Effector memory CD4-positive, alpha-beta T cell (primary cell): ENCODE results near the gene SRPK2.
"Not testable (repeated sequence)": the region's sequence is repeated elsewhere in the genome, so short reads cannot be mapped to it uniquely, and the experiment has no call there.

ENCODE experiments used
- DNase-seq, 3 donors: peaks; one replicate each; pipeline ENCODE4 v3.0.0-alpha.2; 2020
- H3K27ac ChIP-seq: 2 replicates; pipeline ENCODE4 v1.7.0; 2013; ENCODE audit warnings: mild to moderate bottlenecking, low read length, moderate library complexity; ENCODE audit not compliant: insufficient read depth, poor library complexity, severe bottlenecking
- H3K27me3 ChIP-seq: replicated peaks from 2 replicates; pipeline ENCODE4 v1.7.0; 2013; ENCODE audit warnings: mild to moderate bottlenecking, low read length; ENCODE audit not compliant: insufficient read depth, control insufficient read depth, poor library complexity, severe bottlenecking
- H3K36me3 ChIP-seq: 2 replicates; pipeline ENCODE4 v1.7.0; 2013; ENCODE audit warnings: mild to moderate bottlenecking, low read length, moderate library complexity; ENCODE audit not compliant: control insufficient read depth, insufficient read depth
- H3K4me1 ChIP-seq: 2 replicates; pipeline ENCODE4 v1.7.0; 2013; ENCODE audit warnings: low read length, mild to moderate bottlenecking; ENCODE audit not compliant: control insufficient read depth, insufficient read depth, poor library complexity, severe bottlenecking
- H3K4me3 ChIP-seq: 2 replicates; pipeline ENCODE4 v1.7.0; 2013; ENCODE audit warnings: low read length, low read depth, mild to moderate bottlenecking; ENCODE audit not compliant: insufficient read depth, poor library complexity, severe bottlenecking
- H3K9me3 ChIP-seq: 2 replicates; pipeline ENCODE4 v1.7.0; 2013; ENCODE audit warnings: mild to moderate bottlenecking, low read length, moderate library complexity; ENCODE audit not compliant: control insufficient read depth

SRPK2 gene

GRCh38 chr7:105306298-105306748 lies 82.4 kb downstream of the SRPK2 start:
- H3K4me1 ChIP-seq = peaks cover 24% of the 10 kb centered on the region
- H3K27ac ChIP-seq = no peak overlapping the region
- no peak overlapping the region for H3K4me3 ChIP-seq
- no peaks in the 10 kb centered on the region for H3K27me3 ChIP-seq
- no peaks in the 10 kb centered on the region for H3K9me3 ChIP-seq
- DNase-seq = no peak
- no peaks in the 10 kb centered on the region for H3K36me3 ChIP-seq

- Histone ChIP-seq H3K4me1 (peaks cover 24% of the 10 kb centered on the region), H3K4me3 (no peak overlapping the region), H3K9me3 (no peaks in the 10 kb centered on the region)
Observed at GRCh38 chr7:105305633-105306032, 83.1 kb downstream of the SRPK2 start.

DNA sequence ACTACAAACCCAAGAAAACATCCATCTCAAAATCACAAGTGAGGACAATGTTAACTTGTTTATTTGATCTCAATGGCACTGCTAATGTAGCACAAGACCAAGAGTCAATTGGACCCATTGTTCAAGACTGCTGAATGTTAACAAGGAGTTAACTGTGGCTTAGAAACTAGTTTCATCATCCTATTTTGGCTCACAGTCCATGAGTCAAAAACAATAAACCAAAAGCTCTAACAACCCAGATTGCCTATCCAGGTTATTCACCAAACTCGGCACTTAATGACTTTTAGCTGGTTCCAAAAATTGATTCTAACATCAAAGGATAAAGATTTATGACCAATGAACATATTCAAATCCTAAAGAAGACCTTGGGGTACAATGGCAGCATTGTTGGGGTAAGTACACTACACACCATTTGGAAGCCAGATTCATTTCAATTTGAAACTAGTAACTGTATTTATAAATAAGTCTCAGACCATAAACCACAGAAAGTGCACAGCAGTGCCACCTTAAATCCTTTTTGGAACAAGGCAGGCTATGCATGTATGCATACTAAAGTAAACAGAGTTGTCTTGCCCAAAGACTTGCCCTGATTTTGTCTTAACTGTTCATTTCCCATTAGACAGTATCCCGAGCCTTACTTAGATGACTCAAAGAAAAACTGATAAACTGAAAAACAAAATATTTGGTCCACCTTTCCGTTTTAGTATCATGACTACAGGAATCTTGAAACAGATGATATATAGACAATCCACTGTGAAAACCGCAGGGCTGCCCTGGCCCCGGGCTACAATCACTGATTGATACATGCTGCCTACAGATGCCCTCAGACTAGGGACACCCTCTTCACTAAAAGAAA lies 84.5 kb downstream of the SRPK2 start:
- DNase-seq = no peak

More at GRCh38 chr7:105305633-105306032, 83.1 kb downstream of the SRPK2 start:
- DNase-seq = no peak
- Histone ChIP-seq H3K27ac (no peak overlapping the region), H3K36me3 (no peaks in the 10 kb centered on the region), H3K27me3 (no peaks in the 10 kb centered on the region)

DNA sequence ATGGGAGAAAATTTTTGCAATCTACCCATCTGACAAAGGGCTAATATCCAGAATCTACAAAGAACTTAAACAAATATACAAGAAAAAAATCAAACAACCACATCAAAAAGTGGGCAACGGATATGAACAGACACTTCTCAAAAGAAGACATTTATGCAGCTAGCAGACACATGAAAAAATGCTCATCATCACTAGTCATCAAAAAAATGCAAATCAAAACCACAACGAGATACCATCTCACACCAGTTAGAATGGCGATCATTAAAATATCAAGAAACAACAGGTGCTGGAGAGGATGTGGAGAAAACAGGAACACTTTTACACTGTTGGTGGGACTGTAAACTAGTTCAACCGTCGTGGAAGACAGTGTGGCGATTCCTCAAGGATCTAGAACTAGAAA lies 88.1 kb downstream of the SRPK2 start:
- not testable (repeated sequence) for H3K27me3 ChIP-seq, H3K4me3 ChIP-seq, H3K9me3 ChIP-seq, H3K36me3 ChIP-seq, DNase-seq, H3K27ac ChIP-seq
- H3K4me1 ChIP-seq = peaks cover 12% of the 10 kb centered on the region

More for the DNA sequence above, 84.5 kb downstream of the SRPK2 start:
- Histone ChIP-seq H3K27me3 (no peaks in the 10 kb centered on the region), H3K4me1 (peaks cover 16% of the 10 kb centered on the region), H3K36me3 (no peaks in the 10 kb centered on the region), H3K4me3 (no peak overlapping the region), H3K27ac (no peak overlapping the region), H3K9me3 (no peaks in the 10 kb centered on the region)

DNA sequence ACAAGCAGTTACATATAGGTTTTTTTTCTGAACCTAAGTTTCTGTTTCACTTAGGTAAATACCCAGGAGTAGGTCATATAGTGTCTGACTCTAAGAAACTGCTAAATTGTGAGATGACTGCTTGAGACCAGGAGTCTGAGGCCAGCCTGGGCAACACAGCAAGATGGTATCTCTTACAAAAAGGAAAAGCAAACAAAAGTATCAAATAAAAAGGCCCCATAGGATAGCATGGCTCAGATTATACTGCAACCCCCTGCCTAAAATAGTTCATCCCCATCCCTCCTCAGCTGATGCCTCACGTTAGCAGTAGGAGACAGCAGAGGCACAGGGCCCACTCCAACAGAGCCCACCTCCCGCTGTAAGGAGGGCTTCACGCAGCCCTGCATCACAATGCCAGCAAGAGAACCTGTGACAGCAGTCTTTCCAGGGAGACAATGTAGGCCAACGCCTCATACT lies 90.3 kb downstream of the SRPK2 start:
- no peak overlapping the region for H3K4me3 ChIP-seq
- H3K27me3 ChIP-seq = no peaks in the 10 kb centered on the region
- no peaks in the 10 kb centered on the region for H3K36me3 ChIP-seq
- H3K27ac ChIP-seq = peak overlapping the region; percentile 3
- DNase-seq = no peak
- no peaks in the 10 kb centered on the region for H3K9me3 ChIP-seq
- H3K4me1 ChIP-seq = peaks cover 12% of the 10 kb centered on the region

DNA sequence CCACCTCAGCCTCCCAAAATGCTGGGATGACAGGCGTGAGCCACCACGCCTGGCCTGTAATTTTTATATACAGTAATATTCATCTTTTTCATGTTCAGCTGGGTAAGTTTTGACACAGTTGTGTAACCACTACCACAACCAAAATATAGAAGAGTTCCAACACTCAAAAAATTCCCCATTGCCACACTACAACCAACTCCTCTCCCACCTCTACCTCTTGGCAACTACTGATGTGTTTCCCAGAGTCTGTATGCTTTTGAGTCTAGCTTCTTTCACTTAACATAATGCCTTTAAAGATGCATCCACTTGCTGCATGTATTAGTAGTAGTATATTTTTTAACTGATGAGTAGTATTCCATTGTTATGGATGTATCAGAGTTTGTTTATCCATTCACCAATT lies 90.7 kb downstream of the SRPK2 start:
- peaks cover 12% of the 10 kb centered on the region for H3K4me1 ChIP-seq
- DNase-seq = no peak
- H3K4me3 ChIP-seq = no peak overlapping the region
- H3K27ac ChIP-seq = no peak overlapping the region
- H3K9me3 ChIP-seq = no peaks in the 10 kb centered on the region
- no peaks in the 10 kb centered on the region for H3K27me3 ChIP-seq
- no peaks in the 10 kb centered on the region for H3K36me3 ChIP-seq

DNA sequence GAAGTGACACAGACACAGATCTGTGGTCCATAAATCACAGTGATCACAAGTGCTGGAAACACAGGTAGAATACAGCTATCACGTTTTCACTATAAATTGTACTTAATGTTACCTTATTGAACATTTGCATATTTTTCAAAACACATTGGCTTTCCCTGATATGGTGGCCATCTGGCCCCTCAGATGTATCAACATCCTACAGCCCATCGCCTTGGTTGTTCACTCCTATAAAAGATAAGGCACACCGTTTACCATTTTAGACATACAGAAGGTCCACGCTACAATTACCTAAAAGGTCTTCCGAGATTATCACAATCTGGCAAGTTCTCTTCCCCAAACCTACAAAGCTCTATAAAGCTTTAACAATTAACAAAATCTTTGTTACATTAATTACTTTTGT lies 91.4 kb downstream of the SRPK2 start:
- H3K4me1 ChIP-seq = peaks cover 12% of the 10 kb centered on the region
- no peak overlapping the region for H3K27ac ChIP-seq
- H3K4me3 ChIP-seq = no peak overlapping the region
- H3K9me3 ChIP-seq = no peaks in the 10 kb centered on the region
- no peaks in the 10 kb centered on the region for H3K27me3 ChIP-seq
- no peak for DNase-seq
- H3K36me3 ChIP-seq = no peaks in the 10 kb centered on the region

DNA sequence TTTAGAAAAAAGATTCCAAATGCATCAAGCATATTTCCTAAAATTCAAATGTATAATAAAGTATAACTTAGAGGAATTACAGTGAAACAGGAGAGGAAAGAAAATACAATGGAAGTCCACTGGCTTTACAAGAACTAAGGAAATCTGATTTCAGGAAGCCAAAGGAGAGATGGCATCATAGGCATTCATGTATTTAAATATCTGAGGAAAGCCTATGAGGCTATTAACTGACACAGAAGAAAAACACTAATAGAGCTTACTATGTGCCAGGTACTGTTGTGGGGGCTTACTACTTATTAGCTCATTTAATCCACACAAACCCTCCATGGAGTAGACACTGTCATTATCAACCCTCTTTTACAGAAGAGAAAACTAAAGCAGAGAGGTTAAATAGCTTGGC lies 92.2 kb downstream of the SRPK2 start:
- no peaks in the 10 kb centered on the region for H3K9me3 ChIP-seq
- no peaks in the 10 kb centered on the region for H3K36me3 ChIP-seq
- H3K27ac ChIP-seq = no peak overlapping the region
- H3K27me3 ChIP-seq = no peaks in the 10 kb centered on the region
- DNase-seq = no peak
- peaks cover 12% of the 10 kb centered on the region for H3K4me1 ChIP-seq
- H3K4me3 ChIP-seq = no peak overlapping the region

DNA sequence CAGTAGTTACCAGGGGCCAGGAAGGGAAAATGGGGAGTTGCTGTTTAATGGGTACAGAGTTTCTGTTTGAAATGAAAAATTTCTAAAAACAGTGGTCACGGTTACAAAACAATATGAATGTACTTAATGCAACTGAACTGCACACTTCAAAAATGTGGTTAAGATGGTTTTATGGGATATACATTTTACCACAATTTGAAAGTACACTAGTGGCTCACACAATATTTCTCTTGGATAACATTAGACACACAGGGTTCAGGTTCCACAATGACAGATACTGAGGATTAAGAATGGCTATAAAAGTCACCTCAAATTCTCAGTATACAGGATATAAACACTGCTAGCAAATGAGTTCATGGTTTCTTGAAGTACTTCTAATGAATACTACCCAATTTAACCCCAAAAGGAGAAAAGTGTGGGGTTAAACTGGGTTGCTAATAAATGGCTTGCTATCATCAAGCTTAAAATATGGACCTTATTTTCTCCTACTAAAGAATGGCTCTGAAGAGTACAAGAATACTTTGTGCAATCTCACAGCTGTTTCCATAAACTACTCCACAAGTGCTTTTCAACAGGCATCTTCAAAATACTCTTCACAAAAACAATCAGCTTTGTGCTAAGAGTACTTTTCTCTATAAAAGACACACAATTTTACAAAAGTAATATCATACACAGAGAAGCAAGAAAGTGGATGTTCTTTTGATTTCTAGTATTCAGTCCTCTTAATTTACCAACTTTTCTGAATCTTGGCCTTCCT lies 92.9 kb downstream of the SRPK2 start:
- H3K27me3 ChIP-seq = no peaks in the 10 kb centered on the region
- no peak overlapping the region for H3K27ac ChIP-seq
- no peaks in the 10 kb centered on the region for H3K9me3 ChIP-seq
- no peak overlapping the region for H3K4me3 ChIP-seq
- no peak for DNase-seq
- H3K36me3 ChIP-seq = no peaks in the 10 kb centered on the region
- peaks cover 12% of the 10 kb centered on the region for H3K4me1 ChIP-seq

DNA sequence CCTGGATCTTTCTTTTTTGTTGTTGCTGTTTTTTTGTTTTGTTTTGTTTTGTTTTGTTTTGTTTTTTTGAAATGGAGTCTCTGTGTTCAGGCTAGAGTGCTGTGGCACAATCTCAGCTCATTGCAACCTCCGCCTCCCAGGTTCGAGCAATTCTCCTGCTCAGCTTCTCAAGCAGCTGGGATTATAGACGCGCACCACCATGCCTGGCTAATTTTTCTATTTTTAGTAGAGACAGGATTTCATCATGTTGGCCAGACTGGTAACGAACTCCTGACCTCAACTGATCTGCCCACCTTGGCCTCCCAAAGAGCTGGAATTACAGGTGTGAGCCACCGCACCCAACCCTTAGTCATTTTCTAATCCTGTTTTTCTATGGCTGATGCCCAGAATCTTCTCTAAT lies 94.2 kb downstream of the SRPK2 start:
- H3K27ac ChIP-seq, H3K27me3 ChIP-seq, H3K9me3 ChIP-seq, H3K4me3 ChIP-seq, H3K36me3 ChIP-seq, DNase-seq: not testable (repeated sequence)
- peaks cover 12% of the 10 kb centered on the region for H3K4me1 ChIP-seq
